Activated T-cell treated with anti-CD3 and anti-CD28 coated beads for 24 hours (primary cell): Measurements from ENCODE around the gene TRIM32.

ENCODE experiments used
- DNase-seq: peaks from one replicate; pipeline ENCODE4 v3.0.0-alpha.2; 2020; ENCODE audit warnings: low read depth

TRIM32 gene

GRCh38 chr9:116706310-116707290, 19.5 kb downstream of the TRIM32 start:
- no peak for DNase-seq

- DNase-seq = no peak
Observed at GRCh38 chr9:116712781-116713180, 25.7 kb downstream of the TRIM32 start.

GRCh38 chr9:116713271-116713670, 26.2 kb downstream of the TRIM32 start:
- DNase-seq = no peak

- DNase-seq = no peak
Observed at GRCh38 chr9:116715751-116716150, 28.6 kb downstream of the TRIM32 start.

- no peak for DNase-seq
Observed at GRCh38 chr9:116716438-116716837, 29.3 kb downstream of the TRIM32 start.

- DNase-seq = no peak
Observed at GRCh38 chr9:116717150-116717549, 30.0 kb downstream of the TRIM32 start.

GRCh38 chr9:116718111-116718510, 31.0 kb downstream of the TRIM32 start:
- DNase-seq = no peak

- no peak for DNase-seq
Observed at GRCh38 chr9:116720111-116720510, 33.0 kb downstream of the TRIM32 start.

- no peak for DNase-seq
Observed at GRCh38 chr9:116721411-116721810, 34.3 kb downstream of the TRIM32 start.

- DNase-seq = no peak
Observed at GRCh38 chr9:116721944-116722343, 34.8 kb downstream of the TRIM32 start.

GRCh38 chr9:116724123-116724522, 37.0 kb downstream of the TRIM32 start:
- DNase-seq = no peak

- DNase-seq = no peak
Observed at GRCh38 chr9:116726602-116727001, 39.5 kb downstream of the TRIM32 start.

- no peak for DNase-seq
Observed at GRCh38 chr9:116733010-116733641, 46.0 kb downstream of the TRIM32 start.

GRCh38 chr9:116736399-116737151, 49.5 kb downstream of the TRIM32 start:
- no peak for DNase-seq

GRCh38 chr9:116737152-116737546, 50.0 kb downstream of the TRIM32 start:
- peak; percentile 22 for DNase-seq

GRCh38 chr9:116741086-116741740, 54.1 kb downstream of the TRIM32 start:
- DNase-seq = no peak

- DNase-seq = no peak
Observed at GRCh38 chr9:116741742-116742141, 54.6 kb downstream of the TRIM32 start.

GRCh38 chr9:116749176-116749575, 62.1 kb downstream of the TRIM32 start:
- DNase-seq = no peak

GRCh38 chr9:116749772-116750171, 62.7 kb downstream of the TRIM32 start:
- DNase-seq = no peak

- DNase-seq = no peak
Observed at GRCh38 chr9:116750510-116750909, 63.4 kb downstream of the TRIM32 start.
